Measurements from ENCODE around the gene ZNF22. TPM values are rescaled to one million over a fixed set of nuclear protein-coding genes. Genes with fewer than 3 reads are reported as not detected.
"Not testable (repeated sequence)": the region's sequence is repeated elsewhere in the genome, so short reads cannot be mapped to it uniquely, and the experiment has no call there.

Gene ZNF22
- total and polyA plus RNA-seq, 5 donors from 2014 or later = 10.7 to 30.0 (median 21.8) TPM

GRCh38 chr10:45004661-45005060 lies 3.9 kb downstream of the ZNF22 start:
- Histone ChIP-seq H3K4me3 (ENCODE audit: low read depth, low read length) (no peak overlapping the region), H3K27ac (ENCODE audit: insufficient read depth, low read length, poor library complexity, severe bottlenecking) (no peak overlapping the region), H3K9me3 (ENCODE audit: control insufficient read depth in 2 of 2, low read length in 2 of 2) (peaks cover 12 to 33% of the 10 kb centered on the region in 2 experiments), H3K27me3 (ENCODE audit: control insufficient read depth, insufficient read depth, low read length) (no peaks in the 10 kb centered on the region), H3K4me1 (ENCODE audit: control insufficient read depth, insufficient read depth, low read length, poor library complexity, severe bottlenecking) (peaks cover 8% of the 10 kb centered on the region), H3K36me3 (ENCODE audit: control insufficient read depth, insufficient read depth, low read length) (peaks cover 20% of the 10 kb centered on the region)
- Mint-ChIP-seq H3K9me3 (peaks cover 0 to 29% (median 3%) of the 10 kb centered on the region in 7 donors), H3K27ac (no peak overlapping the region), H3K36me3 (peaks cover 28% of the 10 kb centered on the region), H3K4me1 (peaks cover 8 to 23% (median 9%) of the 10 kb centered on the region in 4 donors), H3K27me3 (no peaks in the 10 kb centered on the region), H3K4me3 (no peak overlapping the region)
- ATAC-seq (ENCODE audit: low read depth in 2 of 2) = no peak
- no peak for DNase-seq

DNA sequence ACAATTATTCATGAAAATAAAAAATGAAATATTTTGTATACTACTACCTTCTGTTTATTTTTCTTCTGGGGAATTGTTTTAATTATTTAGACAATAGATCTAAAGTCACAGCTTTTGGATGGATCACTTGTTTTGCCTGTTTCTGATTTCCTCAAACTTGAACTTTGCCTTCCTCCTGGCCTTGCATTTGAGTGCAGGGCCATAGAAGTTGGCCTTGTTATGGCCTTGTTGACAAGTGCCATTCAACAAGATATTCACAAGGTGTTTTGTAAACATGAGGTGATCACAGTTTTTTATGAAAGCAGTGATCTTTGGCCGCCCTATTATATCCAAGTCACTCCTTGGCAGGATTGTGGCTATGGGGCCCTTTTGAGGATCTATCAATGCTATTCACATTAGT lies 4.6 kb downstream of the ZNF22 start:
- H3K27me3 ChIP-seq (ENCODE audit: control insufficient read depth, insufficient read depth, low read length) = no peaks in the 10 kb centered on the region
- peaks cover 8 to 18% (median 9%) of the 10 kb centered on the region in 4 donors for H3K4me1 Mint-ChIP-seq
- DNase-seq (no peak), ATAC-seq (ENCODE audit: low read depth in 2 of 2) (no peak)
- no peak overlapping the region for H3K27ac ChIP-seq (ENCODE audit: insufficient read depth, low read length, poor library complexity, severe bottlenecking)
- H3K9me3 Mint-ChIP-seq = peaks cover 0 to 29% (median 2%) of the 10 kb centered on the region in 7 donors
- H3K4me3 ChIP-seq (ENCODE audit: low read depth, low read length) = no peak overlapping the region
- no peaks in the 10 kb centered on the region for H3K27me3 Mint-ChIP-seq
- H3K4me3 Mint-ChIP-seq = no peak overlapping the region
- peaks cover 12 to 33% of the 10 kb centered on the region in 2 experiments for H3K9me3 ChIP-seq (ENCODE audit: control insufficient read depth in 2 of 2, low read length in 2 of 2)
- peaks cover 8% of the 10 kb centered on the region for H3K4me1 ChIP-seq (ENCODE audit: control insufficient read depth, insufficient read depth, low read length, poor library complexity, severe bottlenecking)
- H3K36me3 ChIP-seq (ENCODE audit: control insufficient read depth, insufficient read depth, low read length) = peaks cover 20% of the 10 kb centered on the region
- no peak overlapping the region for H3K27ac Mint-ChIP-seq
- H3K36me3 Mint-ChIP-seq = peaks cover 28% of the 10 kb centered on the region

DNA sequence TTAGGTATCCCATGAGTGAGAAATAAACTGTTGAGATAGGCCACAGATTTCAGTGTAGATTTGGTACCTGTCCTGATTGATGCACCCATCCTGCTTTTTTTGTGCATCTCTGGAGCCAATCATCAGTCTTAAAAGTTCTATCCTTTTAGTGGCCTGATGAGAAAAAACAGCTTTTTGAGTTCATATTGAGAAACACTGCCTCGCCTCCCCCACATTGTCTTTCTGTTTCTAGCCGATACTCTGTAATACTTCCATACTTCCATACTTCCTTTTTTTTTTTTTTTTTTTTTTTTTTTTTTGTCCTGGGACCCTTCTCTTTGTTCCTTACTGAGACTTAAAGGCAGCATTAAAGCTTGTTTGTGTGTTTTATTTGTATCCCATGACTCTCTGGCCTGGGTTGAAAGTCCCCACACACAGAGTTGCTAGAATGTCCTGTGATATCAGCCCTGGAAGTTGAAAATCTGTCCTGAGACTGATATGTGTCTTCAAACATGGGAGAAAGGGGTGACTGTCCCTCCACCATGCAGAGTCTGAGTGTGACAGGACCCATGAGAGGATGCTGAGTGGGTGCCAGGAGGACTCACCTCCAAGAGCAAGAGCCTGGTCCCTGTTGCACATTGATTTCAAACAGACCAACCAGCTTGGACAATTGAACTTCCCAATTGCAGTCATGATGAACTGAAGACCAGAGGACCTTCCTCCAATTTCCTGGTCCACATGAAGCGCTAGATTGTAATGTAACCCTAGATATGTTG lies 5.7 kb downstream of the ZNF22 start:
- Histone ChIP-seq H3K4me1 (ENCODE audit: control insufficient read depth, insufficient read depth, low read length, poor library complexity, severe bottlenecking) (peaks cover 5% of the 10 kb centered on the region), H3K27ac (ENCODE audit: insufficient read depth, low read length, poor library complexity, severe bottlenecking) (no peak overlapping the region), H3K4me3 (ENCODE audit: low read depth, low read length) (no peak overlapping the region), H3K9me3 (ENCODE audit: control insufficient read depth in 2 of 2, low read length in 2 of 2) (peaks cover 12 to 33% of the 10 kb centered on the region in 2 experiments), H3K36me3 (ENCODE audit: control insufficient read depth, insufficient read depth, low read length) (peaks cover 20% of the 10 kb centered on the region), H3K27me3 (ENCODE audit: control insufficient read depth, insufficient read depth, low read length) (no peaks in the 10 kb centered on the region)
- Mint-ChIP-seq H3K4me1 (peaks cover 5 to 12% (median 7%) of the 10 kb centered on the region in 4 donors), H3K4me3 (no peak overlapping the region), H3K36me3 (peaks cover 28% of the 10 kb centered on the region), H3K27me3 (no peaks in the 10 kb centered on the region), H3K27ac (no peak overlapping the region), H3K9me3 (peaks cover 0 to 29% (median 2%) of the 10 kb centered on the region in 7 donors)
- ATAC-seq (ENCODE audit: low read depth in 2 of 2) = no peak
- no peak for DNase-seq

- Histone ChIP-seq H3K4me1 (ENCODE audit: control insufficient read depth, insufficient read depth, low read length, poor library complexity, severe bottlenecking) (no peaks in the 10 kb centered on the region), H3K4me3 (ENCODE audit: low read depth, low read length) (no peak overlapping the region), H3K9me3 (ENCODE audit: control insufficient read depth in 2 of 2, low read length in 2 of 2) (peaks cover 8 to 19% of the 10 kb centered on the region in 2 experiments), H3K27me3 (ENCODE audit: control insufficient read depth, insufficient read depth, low read length) (no peaks in the 10 kb centered on the region), H3K27ac (ENCODE audit: insufficient read depth, low read length, poor library complexity, severe bottlenecking) (no peak overlapping the region), H3K36me3 (ENCODE audit: control insufficient read depth, insufficient read depth, low read length) (peaks cover 14% of the 10 kb centered on the region)
- DNase-seq (peak in 2 of 3 donors; percentile 55 to 74), ATAC-seq (ENCODE audit: low read depth in 2 of 2) (peak; percentile 64 to 65)
- Mint-ChIP-seq H3K4me1 (no peaks in the 10 kb centered on the region), H3K27ac (no peak overlapping the region), H3K27me3 (no peaks in the 10 kb centered on the region), H3K9me3 (peaks cover 0 to 20% (median 0%) of the 10 kb centered on the region in 7 donors), H3K36me3 (peaks cover 16% of the 10 kb centered on the region), H3K4me3 (no peak overlapping the region)
Observed at GRCh38 chr10:45008524-45009161, 7.9 kb downstream of the ZNF22 start.

DNA sequence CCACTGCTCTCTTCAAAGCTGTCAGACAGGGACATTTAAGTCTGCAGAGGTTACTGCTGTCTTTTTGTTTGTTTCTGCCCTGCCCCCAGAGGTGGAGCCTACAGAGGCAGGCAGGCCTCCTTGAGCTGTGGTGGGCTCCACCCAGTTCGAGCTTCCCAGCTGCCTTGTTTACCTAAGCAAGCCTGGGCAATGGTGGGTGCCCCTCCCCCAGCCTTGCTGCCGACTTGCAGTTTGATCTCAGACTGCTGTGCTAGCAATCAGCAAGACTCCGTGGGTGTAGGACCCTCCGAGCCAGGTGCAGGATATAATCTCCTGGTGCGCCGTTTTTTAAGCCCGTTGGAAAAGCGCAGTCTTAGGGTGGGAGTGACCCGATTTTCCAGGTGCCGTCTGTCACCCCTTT lies 13.8 kb downstream of the ZNF22 start:
- H3K27me3 ChIP-seq (ENCODE audit: control insufficient read depth, insufficient read depth, low read length); ATAC-seq (ENCODE audit: low read depth in 2 of 2); H3K36me3 ChIP-seq (ENCODE audit: control insufficient read depth, insufficient read depth, low read length); H3K9me3 Mint-ChIP-seq; H3K4me3 ChIP-seq (ENCODE audit: low read depth, low read length); H3K27ac ChIP-seq (ENCODE audit: insufficient read depth, low read length, poor library complexity, severe bottlenecking); H3K4me1 ChIP-seq (ENCODE audit: control insufficient read depth, insufficient read depth, low read length, poor library complexity, severe bottlenecking); H3K9me3 ChIP-seq (ENCODE audit: control insufficient read depth in 2 of 2, low read length in 2 of 2); H3K27ac Mint-ChIP-seq; H3K27me3 Mint-ChIP-seq; H3K4me3 Mint-ChIP-seq; H3K36me3 Mint-ChIP-seq; H3K4me1 Mint-ChIP-seq; DNase-seq: not testable (repeated sequence)

GRCh38 chr10:45015590-45015989 lies 14.9 kb downstream of the ZNF22 start:
- no peaks in the 10 kb centered on the region for H3K4me1 Mint-ChIP-seq
- H3K9me3 ChIP-seq (ENCODE audit: control insufficient read depth in 2 of 2, low read length in 2 of 2) = no peaks in the 10 kb centered on the region
- no peaks in the 10 kb centered on the region for H3K27me3 Mint-ChIP-seq
- H3K36me3 ChIP-seq (ENCODE audit: control insufficient read depth, insufficient read depth, low read length) = no peaks in the 10 kb centered on the region
- no peak for ATAC-seq (ENCODE audit: low read depth in 2 of 2)
- H3K4me3 Mint-ChIP-seq = no peak overlapping the region
- H3K27ac Mint-ChIP-seq = no peak overlapping the region
- H3K9me3 Mint-ChIP-seq = peaks cover 0 to 4% (median 0%) of the 10 kb centered on the region in 7 donors
- DNase-seq = no peak
- H3K4me3 ChIP-seq (ENCODE audit: low read depth, low read length) = no peak overlapping the region
- H3K27ac ChIP-seq (ENCODE audit: insufficient read depth, low read length, poor library complexity, severe bottlenecking) = no peak overlapping the region
- no peaks in the 10 kb centered on the region for H3K36me3 Mint-ChIP-seq
- H3K4me1 ChIP-seq (ENCODE audit: control insufficient read depth, insufficient read depth, low read length, poor library complexity, severe bottlenecking) = no peaks in the 10 kb centered on the region
- no peaks in the 10 kb centered on the region for H3K27me3 ChIP-seq (ENCODE audit: control insufficient read depth, insufficient read depth, low read length)

DNA sequence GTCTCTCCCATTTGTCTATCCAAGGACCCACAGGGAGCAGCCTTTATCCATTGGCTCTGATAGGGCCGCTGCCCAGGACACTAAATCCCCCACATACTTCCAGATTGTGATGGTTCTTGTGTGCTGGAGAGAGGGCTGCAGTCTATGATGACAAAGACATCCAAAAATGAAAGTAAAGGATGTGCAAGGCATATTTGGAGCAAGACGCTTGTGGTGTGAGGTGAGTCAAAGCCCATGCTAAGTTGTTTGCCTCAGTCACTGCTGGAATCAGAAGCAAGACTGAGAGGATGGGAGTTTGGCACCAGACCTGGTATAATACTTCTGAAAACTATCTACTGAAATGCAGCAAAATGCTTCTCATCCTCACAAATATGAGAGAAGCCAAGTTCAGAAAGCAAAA lies 22.7 kb downstream of the ZNF22 start:
- ATAC-seq (ENCODE audit: low read depth in 2 of 2) (no peak), DNase-seq (no peak)
- Histone ChIP-seq H3K4me3 (ENCODE audit: low read depth, low read length) (no peak overlapping the region), H3K9me3 (ENCODE audit: control insufficient read depth in 2 of 2, low read length in 2 of 2) (no peaks in the 10 kb centered on the region), H3K4me1 (ENCODE audit: control insufficient read depth, insufficient read depth, low read length, poor library complexity, severe bottlenecking) (no peaks in the 10 kb centered on the region), H3K27ac (ENCODE audit: insufficient read depth, low read length, poor library complexity, severe bottlenecking) (no peak overlapping the region), H3K36me3 (ENCODE audit: control insufficient read depth, insufficient read depth, low read length) (no peaks in the 10 kb centered on the region), H3K27me3 (ENCODE audit: control insufficient read depth, insufficient read depth, low read length) (no peaks in the 10 kb centered on the region)
- Mint-ChIP-seq H3K9me3 (peaks cover 2 to 14% (median 8%) of the 10 kb centered on the region in 7 donors), H3K27me3 (peaks cover 6% of the 10 kb centered on the region), H3K36me3 (no peaks in the 10 kb centered on the region), H3K4me1 (no peaks in the 10 kb centered on the region), H3K4me3 (no peak overlapping the region), H3K27ac (no peak overlapping the region)
